Psoas muscle (tissue), 8 donors: ENCODE results near the gene CYP3A5. TPM values are rescaled to one million over a fixed set of nuclear protein-coding genes. Genes with fewer than 3 reads are reported as not detected.

ENCODE experiments used
- ATAC-seq, 4 donors: fragments of 200-7000 bp; cut with Tn5 transposase; one replicate each; pipeline ENCODE4 v1.9.1; 2020; ENCODE audit warnings: moderate library complexity in 3 of 4, mild to moderate bottlenecking in 2 of 4
- DNase-seq, 2 donors: peaks; one replicate each; pipeline ENCODE4 v3.0.0-alpha.2; 2020
- H3K27ac ChIP-seq: fragments of 200-600 bp; one replicate; pipeline ENCODE4 v1.8.0; 2022
- H3K27me3 ChIP-seq, 3 donors: fragments of 200-600 bp in 1 of 3; one replicate each; pipeline versions ENCODE4 v1.6.1 to v1.8.0; 2013 to 2022; ENCODE audit warnings: low read length in 2 of 3, mild to moderate bottlenecking in 2 of 3, moderate library complexity in 1 of 3; ENCODE audit not compliant: insufficient read depth in 3 of 3
- H3K36me3 ChIP-seq, 2 donors: fragments of 200-600 bp in 1 of 2; one replicate each; pipeline versions ENCODE4 v1.6.1 to v1.8.0; 2013 to 2022; ENCODE audit warnings: low read depth in 1 of 2, mild to moderate bottlenecking in 1 of 2, moderate library complexity in 1 of 2; ENCODE audit not compliant: insufficient read depth in 1 of 2
- H3K4me1 ChIP-seq: fragments of 200-600 bp; one replicate; pipeline ENCODE4 v1.8.0; 2022
- H3K4me3 ChIP-seq: fragments of 200-600 bp; one replicate; pipeline ENCODE4 v1.8.0; 2022; ENCODE audit warnings: mild to moderate bottlenecking
- H3K9me3 ChIP-seq: fragments of 200-600 bp; one replicate; pipeline ENCODE4 v1.8.0; 2022
- WGBS, 3 donors: extraction: QIAGEN DNeasy Blood & Tissue Kit; methylation state at CpG; one replicate each; pipeline versions ENCODE4 v1.1.6 to v1.1.7; 2013; 5-methylcytosine and 5-hydroxymethylcytosine counted together
- intact Hi-C, 2 donors: fragments of 100-400 bp; cut with DNase I; formaldehyde crosslinking; loops; one replicate each; pipeline versions ENCODE4 v1.11.0 to v1.14.2; 2022
- polyA plus RNA-seq, 3 donors: library from polyadenylated mRNA; stranded (reverse); fragments of 200-250 nt; gene quantifications; one replicate each; pipeline ENCODE4 v1.2.3, GENCODE V29; 2013
- total RNA-seq, 4 donors: library from RNA; stranded (reverse); fragmentation: NEBNext Ultra II Directional in 2 of 4; extraction: Animal tissue kit (Norgen Biotek cat#: 25700) in 2 of 4; gene quantifications; one replicate each; pipeline versions ENCODE4 v1.2.1 to v1.2.4, GENCODE V29; 2021 to 2023
- TF ChIP-seq, protein P1 (sequence below): fragments of 200-600 bp; IDR thresholded peaks from one replicate; pipeline ENCODE4 v1.8.0; 2022; ENCODE audit warnings: antibody characterized with exemption
- donor health status: healthy with polysubstance abuse.
- donor health status: DM: no; HTN: no; CAD: no; lungs with moderate emphysema.
- donor health status: Bipolar disorder and iron deficiency.
- donor health status: healthy.
- donor health status: DM: yes; HTN: yes; CAD: no.
- donor health status: DM: no; HTN: no; CAD: no.
- donor health status: DM: no; HTN: no; CAD: no.
- donor health status: DM: yes; HTN: yes; CAD: no.

The CYP3A5 gene
- total and polyA plus RNA-seq, 7 donors = 0.12 to 2.4 (median 0.32) TPM

DNA sequence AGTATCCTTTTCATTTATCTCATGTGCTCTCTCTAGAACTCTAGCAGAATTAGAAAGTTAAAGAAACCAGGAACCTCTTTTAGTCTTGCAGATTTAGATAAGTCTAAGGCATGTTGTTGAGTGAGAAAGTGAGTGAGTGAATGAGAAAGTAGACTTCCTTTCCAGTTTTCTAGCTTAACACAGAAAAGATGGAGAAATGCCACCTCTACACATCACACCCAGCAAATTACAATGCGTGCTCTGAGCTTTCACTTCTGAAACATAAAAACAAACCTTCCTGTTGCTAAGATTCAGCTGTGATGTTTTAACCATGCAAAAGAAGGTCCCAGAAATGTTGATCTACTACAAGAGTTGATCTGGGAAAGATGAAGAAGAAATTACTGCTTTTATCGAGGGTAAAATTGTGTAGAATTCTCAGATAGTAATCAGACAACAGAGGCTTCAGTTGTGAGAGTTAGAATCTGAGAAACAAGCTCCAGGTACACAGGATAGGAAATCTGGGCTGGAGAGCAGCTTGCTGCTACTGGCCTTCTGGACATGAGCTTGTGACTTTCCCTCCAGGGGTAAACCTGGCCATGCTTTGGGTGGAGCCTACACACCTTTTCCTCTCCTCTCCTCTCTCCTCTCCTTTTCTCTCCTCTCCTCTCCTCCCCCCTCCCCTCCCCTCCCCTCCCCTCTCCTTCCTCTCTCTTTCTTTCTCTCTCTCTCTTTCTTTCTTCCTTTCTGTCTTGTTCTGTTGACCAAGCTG lies 4.6 kb downstream of the CYP3A5 start:
- intact Hi-C loops = no loop called here
- 76 to 86% (median 86%) methylated on average over 2 of the region's 2 CpGs for WGBS, 3 donors
- Histone ChIP-seq H3K27ac (no peak overlapping the region), H3K36me3 (no peaks in the 10 kb centered on the region), H3K9me3 (no peaks in the 10 kb centered on the region), H3K4me1 (peaks cover 13% of the 10 kb centered on the region), H3K4me3 (no peak overlapping the region), H3K27me3 (no peaks in the 10 kb centered on the region)
- ATAC-seq = no peak
- TF ChIP-seq, protein P1, sequence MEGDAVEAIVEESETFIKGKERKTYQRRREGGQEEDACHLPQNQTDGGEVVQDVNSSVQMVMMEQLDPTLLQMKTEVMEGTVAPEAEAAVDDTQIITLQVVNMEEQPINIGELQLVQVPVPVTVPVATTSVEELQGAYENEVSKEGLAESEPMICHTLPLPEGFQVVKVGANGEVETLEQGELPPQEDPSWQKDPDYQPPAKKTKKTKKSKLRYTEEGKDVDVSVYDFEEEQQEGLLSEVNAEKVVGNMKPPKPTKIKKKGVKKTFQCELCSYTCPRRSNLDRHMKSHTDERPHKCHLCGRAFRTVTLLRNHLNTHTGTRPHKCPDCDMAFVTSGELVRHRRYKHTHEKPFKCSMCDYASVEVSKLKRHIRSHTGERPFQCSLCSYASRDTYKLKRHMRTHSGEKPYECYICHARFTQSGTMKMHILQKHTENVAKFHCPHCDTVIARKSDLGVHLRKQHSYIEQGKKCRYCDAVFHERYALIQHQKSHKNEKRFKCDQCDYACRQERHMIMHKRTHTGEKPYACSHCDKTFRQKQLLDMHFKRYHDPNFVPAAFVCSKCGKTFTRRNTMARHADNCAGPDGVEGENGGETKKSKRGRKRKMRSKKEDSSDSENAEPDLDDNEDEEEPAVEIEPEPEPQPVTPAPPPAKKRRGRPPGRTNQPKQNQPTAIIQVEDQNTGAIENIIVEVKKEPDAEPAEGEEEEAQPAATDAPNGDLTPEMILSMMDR = no peak
- no peak for DNase-seq

DNA sequence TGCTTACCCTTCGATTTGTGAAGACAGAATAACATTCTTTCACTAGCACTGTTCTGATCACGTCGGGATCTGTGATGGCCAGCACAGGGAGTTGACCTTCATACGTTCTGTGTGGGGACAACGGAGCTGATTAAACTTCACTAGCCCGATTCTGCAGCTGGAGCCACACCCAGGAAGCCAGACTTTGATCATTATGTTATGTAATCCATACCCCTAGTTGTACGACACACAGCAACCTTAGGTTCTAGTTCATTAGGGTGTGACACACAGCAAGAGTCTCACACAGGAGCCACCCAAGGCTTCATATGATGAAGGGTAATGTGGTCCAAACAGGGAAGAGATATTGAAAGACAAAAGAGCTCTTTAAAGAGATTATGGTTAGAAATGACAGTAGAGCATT lies 7.2 kb downstream of the CYP3A5 start:
- intact Hi-C loops = no loop called here

DNA sequence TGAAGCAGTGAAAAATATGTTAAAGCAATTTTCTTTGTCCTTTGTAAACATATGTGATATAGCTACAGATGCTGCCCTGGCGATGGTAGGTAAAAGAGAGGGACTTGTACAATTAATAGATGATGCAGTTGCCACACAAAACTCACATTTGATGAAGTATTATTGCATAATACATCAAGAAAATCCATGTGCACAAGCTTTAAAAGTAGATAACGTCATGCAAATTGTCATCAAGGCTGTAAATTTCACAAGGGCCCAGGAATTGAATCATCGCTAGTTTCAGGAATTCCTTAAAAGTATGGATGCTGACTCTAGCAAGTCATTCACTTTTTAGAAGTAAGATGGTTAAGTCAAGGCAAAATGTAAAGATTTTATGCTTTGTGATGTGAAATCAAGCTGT lies 10.0 kb downstream of the CYP3A5 start:
- DNase-seq = no peak
- H3K4me3 ChIP-seq = no peak overlapping the region
- no peaks in the 10 kb centered on the region for H3K9me3 ChIP-seq
- TF ChIP-seq, protein P1 = no peak
- WGBS, 3 donors = 88 to 91% (median 89%) methylated on average over 3 of the region's 3 CpGs
- intact Hi-C loops = no loop called here
- H3K27ac ChIP-seq = no peak overlapping the region
- H3K4me1 ChIP-seq = no peaks in the 10 kb centered on the region
- no peaks in the 10 kb centered on the region for H3K27me3 ChIP-seq
- no peaks in the 10 kb centered on the region for H3K36me3 ChIP-seq
- no peak for ATAC-seq

More for the DNA sequence above, 7.2 kb downstream of the CYP3A5 start:
- Histone ChIP-seq H3K4me3 (no peak overlapping the region), H3K9me3 (no peaks in the 10 kb centered on the region), H3K27me3 (no peaks in the 10 kb centered on the region), H3K36me3 (no peaks in the 10 kb centered on the region), H3K27ac (no peak overlapping the region), H3K4me1 (no peaks in the 10 kb centered on the region)
- WGBS, 3 donors = 87 to 92% (median 88%) methylated on average over 7 of the region's 7 CpGs
- DNase-seq = no peak
- TF ChIP-seq, protein P1 = no peak
- ATAC-seq = no peak

DNA sequence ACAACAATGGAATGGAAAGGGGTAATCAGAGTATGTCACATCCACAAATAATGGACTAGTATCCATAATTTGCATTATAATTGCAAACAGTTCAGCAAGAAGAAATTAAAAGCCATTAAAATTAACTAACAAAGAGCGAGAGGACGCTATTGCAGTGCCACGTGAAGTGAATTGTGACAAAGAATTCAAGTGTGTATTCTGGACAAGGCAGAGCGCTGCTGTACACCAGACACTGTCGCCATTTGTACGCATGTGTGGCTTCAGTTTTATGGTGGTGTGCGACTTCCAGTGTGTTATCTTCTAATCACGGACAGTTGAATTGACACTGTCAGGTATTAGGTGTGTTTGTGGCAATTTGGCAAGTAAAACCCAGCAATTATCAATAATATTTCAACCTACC lies 11.3 kb downstream of the CYP3A5 start:
- no peaks in the 10 kb centered on the region for H3K36me3 ChIP-seq
- no peaks in the 10 kb centered on the region for H3K4me1 ChIP-seq
- no peak for ATAC-seq
- no peak overlapping the region for H3K27ac ChIP-seq
- H3K4me3 ChIP-seq = no peak overlapping the region
- TF ChIP-seq, protein P1 = no peak
- H3K27me3 ChIP-seq = no peaks in the 10 kb centered on the region
- intact Hi-C loops = no loop called here
- WGBS, 3 donors = 97% methylated on average over 8 of the region's 8 CpGs
- no peaks in the 10 kb centered on the region for H3K9me3 ChIP-seq
- no peak for DNase-seq

DNA sequence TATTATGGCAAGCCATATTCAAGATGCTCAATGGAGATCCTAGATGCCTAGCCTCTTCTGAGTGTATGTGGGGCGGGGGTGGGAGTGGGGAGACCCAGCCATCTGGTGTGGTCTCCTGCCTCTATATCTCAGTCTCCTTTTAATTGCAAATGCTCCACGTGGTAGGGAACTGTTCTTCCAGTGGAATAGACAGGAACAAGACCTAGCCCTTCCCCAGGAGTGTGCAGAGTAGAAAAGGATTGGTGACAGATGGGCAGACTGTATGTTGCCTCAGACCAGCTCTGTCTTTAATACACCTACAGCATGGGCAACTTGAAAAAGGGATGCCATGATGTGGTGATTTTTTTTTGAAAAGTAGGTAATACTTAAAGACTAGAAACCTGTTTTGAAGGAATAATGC lies 12.6 kb downstream of the CYP3A5 start:
- no peak for ATAC-seq

More for the DNA sequence above, 12.6 kb downstream of the CYP3A5 start:
- H3K27me3 ChIP-seq = no peaks in the 10 kb centered on the region
- no peak overlapping the region for H3K27ac ChIP-seq
- WGBS, 3 donors = 67 to 75% (median 67%) methylated on average over 2 of the region's 2 CpGs
- intact Hi-C loops = no loop called here
- TF ChIP-seq, protein P1 = no peak
- no peak overlapping the region for H3K4me3 ChIP-seq
- peaks cover 0 to 4% of the 10 kb centered on the region in 2 donors for H3K36me3 ChIP-seq
- DNase-seq = no peak
- no peaks in the 10 kb centered on the region for H3K9me3 ChIP-seq
- H3K4me1 ChIP-seq = no peaks in the 10 kb centered on the region
